HG03196 (cell line): ENCODE results near the gene AURKAIP1.
A peak's percentile ranks its signal among the peaks of the same experiment; 100 is the strongest.

Experiments used
- ATAC-seq: cut with Tn5 transposase; IDR thresholded peaks from one replicate; pipeline ENCODE4 v1.9.1; 2021; ENCODE audit not compliant: unreplicated experiment

AURKAIP1 gene

DNA sequence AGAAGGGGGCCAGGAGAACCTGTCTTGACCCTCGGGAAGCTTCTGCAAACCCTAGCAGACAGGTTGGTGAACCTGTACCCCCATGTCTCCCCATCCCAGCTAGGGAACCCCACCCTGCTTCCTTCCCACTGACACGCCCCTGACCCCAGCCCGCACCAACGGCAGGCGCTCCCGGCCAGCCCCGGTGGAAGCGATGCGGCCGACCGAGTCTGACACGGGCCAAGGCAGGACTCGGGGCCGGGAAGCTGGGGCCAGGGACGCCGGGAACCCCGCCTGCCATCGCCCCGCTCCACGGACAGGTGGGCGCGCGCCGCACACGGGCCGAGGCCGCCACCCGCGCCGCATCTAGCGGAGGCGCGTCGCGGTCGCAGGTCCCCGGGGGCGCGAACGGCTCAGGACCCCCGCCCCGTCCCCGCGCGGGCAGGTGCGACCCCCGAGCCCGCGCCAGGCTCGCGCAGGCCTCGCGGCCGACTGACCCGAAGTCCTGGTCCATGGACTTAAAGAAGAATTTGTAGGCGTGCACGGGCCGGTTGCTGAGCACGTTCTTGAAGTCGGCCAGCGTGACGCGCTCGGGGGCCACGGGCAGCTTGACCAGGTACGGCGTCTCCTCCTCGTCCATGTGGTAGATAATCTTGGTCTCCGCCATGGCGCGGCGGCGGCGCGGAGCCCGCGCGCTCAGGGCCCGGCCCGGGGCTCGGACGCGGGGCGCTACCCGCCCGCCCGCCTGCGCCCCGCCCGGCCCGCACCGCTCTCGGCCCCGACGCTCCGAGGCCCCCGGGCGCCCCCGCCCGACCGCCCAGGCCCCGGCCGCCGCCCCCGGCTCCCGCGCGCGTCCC lies 26.4 kb downstream of the AURKAIP1 start:
- ATAC-seq: peak; percentile 24

DNA sequence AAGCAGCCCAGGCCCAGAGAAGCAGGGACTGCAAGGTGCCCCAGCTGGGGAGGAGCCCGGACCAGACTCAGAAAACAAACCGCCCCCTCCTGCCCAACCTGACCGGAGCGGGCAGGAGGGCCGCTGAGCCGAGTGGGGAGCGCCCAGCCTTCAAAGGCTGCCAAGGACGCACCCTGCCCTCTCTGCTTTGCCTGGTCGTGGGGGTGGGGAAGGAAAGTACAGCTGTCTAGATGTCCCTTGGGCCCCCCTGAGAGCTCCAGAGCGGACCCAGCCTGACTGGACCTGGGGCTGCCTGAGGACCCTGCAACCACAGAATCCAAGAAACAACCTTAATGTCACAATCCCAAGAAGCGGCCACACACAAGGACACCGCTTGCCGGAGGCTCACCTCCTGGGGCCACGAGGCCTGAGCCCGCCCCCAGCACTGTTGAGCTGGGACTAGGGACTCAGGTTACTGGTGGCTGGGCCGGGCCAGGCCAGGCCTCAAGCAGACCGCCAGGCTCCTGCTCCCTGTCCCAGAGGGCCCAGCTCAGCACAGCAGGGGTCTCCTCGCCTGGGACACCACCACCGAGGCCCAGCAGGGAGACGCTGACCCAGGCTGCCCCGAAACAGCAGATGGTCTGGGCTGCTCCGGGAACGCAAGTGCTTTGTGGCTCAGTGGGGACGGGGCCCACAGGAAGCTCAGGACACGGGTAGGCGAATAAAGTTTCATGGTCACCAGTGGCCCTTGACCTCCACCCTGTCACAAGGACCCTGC lies 27.2 kb downstream of the AURKAIP1 start:
- no peak for ATAC-seq

GRCh38 chr1:1347026-1347595 lies 27.9 kb downstream of the AURKAIP1 start:
- no peak for ATAC-seq

- no peak for ATAC-seq
Measured at GRCh38 chr1:1346501-1346890, 28.5 kb downstream of the AURKAIP1 start.

- no peak for ATAC-seq
Measured at GRCh38 chr1:1345860-1346500, 29.0 kb downstream of the AURKAIP1 start.

DNA sequence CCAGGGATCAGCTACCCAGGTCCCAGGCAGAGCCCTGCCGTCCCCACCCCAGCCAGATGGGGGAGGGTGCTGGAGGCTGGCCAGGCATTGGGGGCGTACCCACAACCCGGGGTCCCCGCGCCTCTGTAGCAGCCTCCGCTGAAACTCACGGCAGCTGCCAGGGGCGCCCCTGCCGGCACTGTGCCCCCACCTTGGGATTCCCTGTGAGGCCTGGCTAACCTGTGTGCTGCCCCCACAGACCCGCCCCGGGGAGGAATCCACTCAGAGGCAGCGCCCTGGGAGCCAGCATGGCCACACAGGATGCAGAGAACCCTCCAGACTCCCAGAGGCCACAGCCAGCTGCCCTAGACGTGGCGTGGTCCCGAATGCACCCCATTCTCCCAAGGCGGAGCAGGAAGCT lies 29.6 kb downstream of the AURKAIP1 start:
- no peak for ATAC-seq

GRCh38 chr1:1344655-1345361 lies 30.2 kb downstream of the AURKAIP1 start:
- ATAC-seq: no peak

DNA sequence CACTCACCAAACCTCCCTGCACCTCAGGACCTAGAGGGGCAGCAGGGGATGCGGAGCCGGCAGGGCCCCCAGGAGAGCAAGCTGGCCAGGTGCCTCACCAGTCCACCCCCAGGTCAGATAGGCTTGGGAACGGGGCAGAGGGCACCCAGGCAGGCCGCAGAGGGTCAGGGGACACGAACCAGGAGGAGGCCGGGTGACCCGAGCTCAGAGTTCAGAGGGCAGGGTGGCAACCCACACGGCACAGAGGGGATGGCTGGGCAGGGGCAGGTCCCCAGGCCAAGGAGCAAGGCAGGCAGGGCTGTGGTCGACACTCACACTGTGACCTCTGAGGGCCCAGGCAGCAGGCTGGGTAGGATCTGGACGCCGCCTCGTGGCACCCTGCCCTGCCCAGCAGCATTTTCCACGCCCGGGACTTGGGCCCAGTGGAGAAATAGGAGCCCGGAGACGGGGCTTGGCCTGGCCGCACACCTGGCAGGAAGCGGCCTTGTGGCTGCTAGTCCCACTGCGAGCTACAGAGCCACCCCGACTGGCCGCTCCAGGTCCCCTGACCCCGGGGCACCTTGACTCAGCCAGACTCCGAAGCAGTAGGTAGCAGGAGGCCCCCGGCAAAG lies 31.1 kb downstream of the AURKAIP1 start:
- no peak for ATAC-seq

DNA sequence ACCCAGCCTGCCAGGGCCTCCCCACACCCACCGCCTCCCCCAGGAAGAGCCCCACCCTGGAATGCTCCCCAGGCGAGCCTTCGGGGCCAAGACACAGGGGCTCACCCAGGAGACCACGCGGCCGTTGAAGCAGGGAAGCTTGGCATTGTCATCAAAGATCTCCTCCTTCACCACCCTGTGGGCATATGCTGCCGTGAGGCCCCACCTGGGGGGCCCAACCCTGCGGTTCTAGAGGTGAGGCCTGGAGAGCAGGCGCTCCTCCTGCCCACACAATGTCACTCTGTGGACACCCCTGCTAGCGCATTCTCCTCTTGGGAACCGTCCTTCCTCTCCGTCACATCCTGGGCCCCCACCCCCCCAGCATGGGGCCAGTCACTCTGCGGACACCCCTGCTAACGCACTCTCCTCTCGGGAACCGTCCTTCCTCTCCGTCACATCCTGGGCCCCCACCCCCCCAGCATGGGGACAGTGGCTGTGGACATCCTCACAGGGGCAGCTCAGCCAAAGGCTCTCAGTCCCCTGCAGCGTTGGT lies 32.4 kb downstream of the AURKAIP1 start:
- no peak for ATAC-seq

DNA sequence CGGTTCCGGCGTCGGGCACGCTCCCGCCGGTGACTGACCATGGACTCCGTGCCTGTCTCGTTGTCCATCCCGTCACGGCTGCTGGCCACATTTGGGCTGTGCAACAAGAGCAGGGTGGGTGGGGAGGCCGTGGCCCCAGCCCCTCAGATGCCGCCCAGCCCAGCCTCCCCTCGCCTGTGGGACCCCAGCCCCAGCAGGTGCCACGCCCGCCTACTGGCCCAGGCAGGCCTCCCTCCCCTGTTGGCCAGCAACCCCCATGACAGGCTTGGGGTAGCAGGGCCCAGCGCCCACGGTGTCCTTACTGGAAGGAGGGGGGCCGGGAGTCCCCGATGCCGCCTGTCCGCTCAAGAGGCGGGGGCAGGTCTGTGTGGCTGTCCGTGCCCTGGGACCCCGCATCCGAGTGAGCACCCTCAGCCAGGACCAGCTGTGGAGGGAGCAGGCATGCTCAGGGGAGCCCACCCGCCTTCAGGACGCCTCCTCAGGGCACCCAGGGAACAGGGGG lies 32.9 kb downstream of the AURKAIP1 start:
- no peak for ATAC-seq

- no peak for ATAC-seq
Measured at GRCh38 chr1:1341549-1342021, 33.4 kb downstream of the AURKAIP1 start.

DNA sequence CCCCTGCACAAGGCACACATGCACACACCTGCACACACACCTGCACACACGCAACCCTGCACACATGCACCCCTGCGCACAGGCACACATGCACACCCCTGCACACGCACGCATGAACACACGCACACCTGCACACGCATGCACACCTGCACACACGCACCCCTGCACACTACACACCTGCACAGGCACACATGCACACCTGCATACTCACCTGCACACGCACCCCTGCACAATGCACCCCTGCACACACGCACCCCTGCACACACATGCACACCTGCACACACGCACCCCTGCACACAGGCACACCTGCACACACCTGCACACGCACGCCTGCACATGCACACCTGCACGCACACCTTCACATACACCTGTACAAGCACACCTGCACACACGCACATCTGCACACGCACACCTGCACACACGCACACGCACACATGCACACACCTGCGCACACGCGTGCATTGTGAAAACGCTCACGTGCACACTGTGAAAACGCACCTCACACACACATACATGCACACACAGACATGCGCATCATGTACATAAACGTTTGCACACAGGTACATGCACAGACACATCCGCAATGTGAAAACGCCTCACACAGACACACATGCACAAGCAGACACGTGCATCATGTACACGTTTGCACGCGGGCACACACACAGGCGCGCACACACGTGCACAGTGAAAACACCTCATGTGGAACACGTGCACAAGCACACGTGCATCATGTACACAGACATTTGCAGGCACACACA lies 34.0 kb downstream of the AURKAIP1 start:
- ATAC-seq: no peak

DNA sequence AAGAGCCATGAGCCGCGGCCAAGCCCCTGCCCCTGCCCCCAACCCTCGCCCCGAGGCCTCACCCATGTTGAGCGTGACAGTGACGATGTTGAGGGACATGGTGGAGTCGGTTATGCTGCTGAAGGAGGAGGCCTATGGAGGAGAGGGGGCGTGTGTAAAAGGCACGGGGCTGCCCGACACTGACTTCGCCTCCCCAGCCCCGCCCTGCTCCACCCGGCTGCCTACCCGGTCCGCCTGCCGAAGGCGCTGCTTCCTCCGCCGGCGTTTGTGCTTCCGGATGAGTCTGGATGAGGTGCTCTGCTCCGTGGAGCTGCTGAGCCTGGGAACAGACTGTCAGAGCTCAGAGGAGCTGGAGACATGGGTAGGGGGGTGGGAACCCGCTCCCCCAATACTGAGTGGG lies 34.8 kb downstream of the AURKAIP1 start:
- ATAC-seq: no peak

DNA sequence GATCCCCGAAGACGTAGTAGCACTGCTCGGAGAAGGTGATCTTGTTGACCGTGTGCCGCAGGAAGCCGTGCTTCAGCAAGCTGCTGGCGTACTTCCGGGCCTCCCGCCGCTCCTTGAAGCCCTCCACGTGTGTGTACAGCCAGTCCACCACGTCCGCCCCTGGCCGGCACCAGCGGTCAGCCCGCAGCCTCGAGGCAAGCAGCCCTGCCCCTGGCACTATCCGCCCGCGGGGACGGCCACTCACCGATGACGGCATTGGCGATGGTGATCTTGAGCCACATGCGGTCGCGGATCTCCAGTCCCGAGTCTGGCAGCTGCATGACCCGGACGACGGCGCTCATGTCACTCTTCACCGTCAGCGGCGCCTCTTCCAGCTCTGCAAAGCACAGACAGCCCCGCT lies 36.7 kb downstream of the AURKAIP1 start:
- no peak for ATAC-seq

- no peak for ATAC-seq
Measured at GRCh38 chr1:1337793-1338147, 37.2 kb downstream of the AURKAIP1 start.

DNA sequence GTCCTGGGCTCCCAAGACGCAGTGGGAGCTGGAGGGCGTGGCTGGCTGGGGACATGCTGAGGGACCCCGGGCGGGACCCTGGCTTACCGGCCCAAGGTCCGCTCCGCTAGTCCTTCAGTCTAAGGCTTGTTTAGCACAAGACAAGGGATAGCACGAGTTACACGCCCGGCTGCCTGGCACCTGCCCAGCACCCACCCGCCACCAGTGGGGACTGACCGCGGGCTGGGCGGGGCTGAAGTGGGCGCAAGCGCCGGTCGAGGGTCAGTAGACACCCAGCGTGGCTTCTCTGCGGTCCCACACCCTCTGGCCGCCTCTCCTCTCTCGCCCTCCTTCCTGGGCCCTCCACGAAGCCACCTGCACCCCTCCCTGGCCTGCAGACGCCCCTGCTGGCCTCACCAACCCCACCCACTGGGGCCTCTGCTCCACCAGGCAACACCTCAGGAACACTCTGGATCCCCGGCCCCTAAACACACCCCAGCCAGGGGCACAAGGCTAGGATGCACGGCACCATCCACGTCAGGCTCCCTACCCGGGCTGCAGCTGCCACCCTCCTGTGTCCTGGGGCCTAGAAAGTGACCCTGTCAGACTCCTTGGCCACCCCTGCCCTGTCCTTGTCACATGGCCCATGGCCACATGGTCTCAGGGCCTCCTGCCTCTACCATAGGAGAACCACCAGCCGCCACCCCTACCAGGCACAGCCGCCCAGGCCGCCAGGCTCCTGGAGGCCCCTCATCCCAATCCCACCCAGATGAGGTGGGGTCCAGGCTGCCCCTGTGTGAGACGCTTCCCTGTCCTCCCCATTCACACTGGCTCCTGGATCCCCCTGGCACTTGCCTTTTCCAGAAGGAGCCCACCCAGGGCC lies 37.8 kb downstream of the AURKAIP1 start:
- ATAC-seq: no peak

DNA sequence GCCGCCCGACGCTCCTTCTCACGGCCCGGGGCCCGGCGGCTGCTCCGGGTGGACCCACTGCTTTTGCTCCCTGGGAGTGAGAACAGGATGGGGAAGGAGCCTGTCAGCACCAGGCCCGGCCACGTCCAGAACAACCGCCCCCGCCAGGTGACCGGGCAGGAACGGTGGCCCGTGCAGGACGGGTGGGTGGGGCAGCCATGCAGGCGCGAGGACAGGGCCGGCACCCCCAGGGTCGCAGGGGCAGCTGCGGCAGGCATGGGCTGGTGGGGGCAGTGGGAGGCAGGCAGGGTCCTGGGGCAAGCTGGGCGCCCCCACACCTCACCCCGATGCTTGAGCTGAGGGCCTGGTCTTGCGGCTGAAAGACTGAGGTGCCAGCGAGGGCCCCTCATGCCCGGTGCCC lies 38.6 kb downstream of the AURKAIP1 start:
- no peak for ATAC-seq

GRCh38 chr1:1335792-1336248 lies 39.2 kb downstream of the AURKAIP1 start:
- no peak for ATAC-seq
